Adrenal gland (tissue), 12 donors: ENCODE data around the gene DOK6. TPM values are rescaled to one million over a fixed set of nuclear protein-coding genes. Genes with fewer than 3 reads are reported as not detected.

ENCODE experiments used
- DNase-seq, 7 donors: peaks; one replicate each; pipeline ENCODE4 v3.0.0-alpha.2; 2019 to 2020
- H3K27ac ChIP-seq, 5 donors: fragments of 200-600 bp; sonication (generic) in 4 of 5; 1 replicate in 3 of 5; 2 replicates in 2 of 5; pipeline versions ENCODE4 v1.5.1 to v1.8.0; 2016 to 2020; ENCODE audit warnings: mild to moderate bottlenecking in 1 of 5
- H3K27me3 ChIP-seq: fragments of 200-600 bp; 2 replicates; pipeline ENCODE4 v1.8.0; 2021
- H3K36me3 ChIP-seq, 2 donors: fragments of 200-600 bp; replicated peaks in 1 of 2; 1 replicate in 1 of 2; 2 replicates in 1 of 2; pipeline versions ENCODE4 v1.5.1 to v1.8.0; 2018 to 2022
- H3K4me1 ChIP-seq, 2 donors: fragments of 200-600 bp; replicated peaks in 1 of 2; 1 replicate in 1 of 2; 2 replicates in 1 of 2; pipeline versions ENCODE4 v1.5.1 to v1.8.0; 2018 to 2021
- H3K4me3 ChIP-seq, 4 donors: fragments of 200-600 bp; sonication (generic) in 3 of 4; one replicate each; pipeline ENCODE4 v1.5.1; 2016 to 2018
- H3K9me3 ChIP-seq, 3 donors: fragments of 200-600 bp; sonication (generic) in 1 of 3; replicated peaks in 1 of 3; 1 replicate in 2 of 3; 2 replicates in 1 of 3; pipeline versions ENCODE4 v1.5.1 to v1.8.0; 2016 to 2021
- CTCF ChIP-seq, 6 experiments: fragments of 450-650 bp in 4 of 6; fragments of 200-600 bp in 2 of 6; sonication (generic) in 1 of 6; IDR thresholded peaks; 1 replicate in 5 of 6; 2 replicates in 1 of 6; pipeline versions ENCODE4 v1.5.1 to v1.8.0; 2016 to 2021; ENCODE audit warnings: antibody characterized with exemption in 6 of 6, mild to moderate bottlenecking in 2 of 6, moderate library complexity in 1 of 6
- POLR2A ChIP-seq, 2 donors: fragments of 450-650 bp; IDR thresholded peaks; one replicate each; pipeline ENCODE4 v1.6.1; 2017; ENCODE audit warnings: antibody characterized with exemption in 2 of 2, mild to moderate bottlenecking in 2 of 2, moderate library complexity in 1 of 2
- WGBS, 4 donors: extraction: QIAGEN DNeasy Blood & Tissue Kit in 2 of 4; methylation state at CpG; one replicate each; pipeline versions ENCODE4 v1.1.5 to v1.1.7; 2013 to 2017; 5-methylcytosine and 5-hydroxymethylcytosine counted together
- intact Hi-C, 2 donors: fragments of 100-400 bp; cut with DNase I; formaldehyde crosslinking; loops; one replicate each; pipeline versions ENCODE4 v1.14.1 to v1.15.0; 2022 to 2023
- polyA plus RNA-seq, 3 donors: library from polyadenylated mRNA; stranded (reverse); fragments of 200-250 nt in 2 of 3; fragments of 350-450 nt in 1 of 3; fragmentation: Illumina TruSeq in 1 of 3; extraction: RNeasy Lipid Tissue Mini Kit (QIAGEN cat#74804) in 1 of 3; gene quantifications; one replicate each; pipeline ENCODE4 v1.2.3, GENCODE V29; 2013 to 2014
- total RNA-seq, 9 donors: library from RNA; depleted of rRNA in 4 of 9; stranded (reverse); fragments of >200 nt in 4 of 9; fragments of 120-200 nt in 1 of 9; fragmentation: NEBNext Ultra II Directional in 1 of 9; extraction: Animal tissue kit (Norgen Biotek cat#: 25700) in 1 of 9; gene quantifications; one replicate each; pipeline versions ENCODE4 v1.1.0 to v1.2.4, GENCODE V29; 2013 to 2023
- donor health status: healthy with polysubstance abuse.
- donor health status: Bipolar disorder and iron deficiency.
- donor health status: DM: yes; HTN: yes; CAD: no.
- donor health status: DM: no; HTN: no; CAD: no.
- donor health status: DM: no; HTN: no; CAD: no.
- donor health status: DM: yes; HTN: yes; CAD: no.

Gene DOK6
- total and polyA plus RNA-seq, 12 donors: 0.24 to 4.5 (median 0.76) TPM

- no peak for TF ChIP-seq CTCF (IDR thresholded peaks at IDR 0.05)
- no peak for TF ChIP-seq POLR2A (IDR thresholded peaks at IDR 0.05)
- H3K27ac ChIP-seq: no peak overlapping the region
- intact Hi-C loops: no loop called here
- no peak overlapping the region for H3K4me3 ChIP-seq
- 45 to 66% (median 53%) methylated on average over 2 of the region's 2 CpGs for WGBS, 4 donors
- no peaks in the 10 kb centered on the region for H3K9me3 ChIP-seq
- no peaks in the 10 kb centered on the region for H3K4me1 ChIP-seq
- DNase-seq: no peak
- H3K36me3 ChIP-seq: no peaks in the 10 kb centered on the region
- no peaks in the 10 kb centered on the region for H3K27me3 ChIP-seq
These were observed 29.0 kb upstream of the DOK6 start for GRCh38 chr18:69371729-69372128.

- no peak overlapping the region for H3K4me3 ChIP-seq
- TF ChIP-seq POLR2A (IDR thresholded peaks at IDR 0.05) (no peak), CTCF (IDR thresholded peaks at IDR 0.05) (no peak)
- H3K36me3 ChIP-seq: no peaks in the 10 kb centered on the region
- intact Hi-C loops: no loop called here
- no peaks in the 10 kb centered on the region for H3K27me3 ChIP-seq
- WGBS, 4 donors: 74 to 84% (median 76%) methylated on average over 7 of the region's 7 CpGs
- DNase-seq: no peak
- no peak overlapping the region for H3K27ac ChIP-seq
- no peaks in the 10 kb centered on the region for H3K9me3 ChIP-seq
- no peaks in the 10 kb centered on the region for H3K4me1 ChIP-seq
These were observed 20.4 kb upstream of the DOK6 start for GRCh38 chr18:69380324-69380723.

- intact Hi-C loops: no loop called here
- H3K36me3 ChIP-seq: no peaks in the 10 kb centered on the region
- H3K9me3 ChIP-seq: no peaks in the 10 kb centered on the region
- DNase-seq: no peak
- H3K4me1 ChIP-seq: no peaks in the 10 kb centered on the region
- 41 to 59% (median 49%) methylated on average over 3 of the region's 3 CpGs for WGBS, 4 donors
- no peaks in the 10 kb centered on the region for H3K27me3 ChIP-seq
- no peak overlapping the region for H3K27ac ChIP-seq
- no peak overlapping the region for H3K4me3 ChIP-seq
- TF ChIP-seq CTCF (IDR thresholded peaks at IDR 0.05) (no peak), POLR2A (IDR thresholded peaks at IDR 0.05) (no peak)
These were observed 17.5 kb upstream of the DOK6 start for GRCh38 chr18:69383186-69383585.

- Histone ChIP-seq H3K27ac (no peak overlapping the region), H3K27me3 (no peaks in the 10 kb centered on the region), H3K9me3 (no peaks in the 10 kb centered on the region), H3K4me3 (no peak overlapping the region), H3K4me1 (no peaks in the 10 kb centered on the region), H3K36me3 (no peaks in the 10 kb centered on the region)
- WGBS, 4 donors: 25 to 54% (median 42%) methylated on average over 2 of the region's 2 CpGs
- DNase-seq: no peak
- intact Hi-C loops: no loop called here
- TF ChIP-seq CTCF (IDR thresholded peaks at IDR 0.05) (no peak), POLR2A (IDR thresholded peaks at IDR 0.05) (no peak)
These were observed 13.5 kb upstream of the DOK6 start for GRCh38 chr18:69387186-69387585.
